HTERT RPE-1 (cell line): ENCODE results near the gene BCAS2.
"Not testable (repeated sequence)": the region's sequence is repeated elsewhere in the genome, so short reads cannot be mapped to it uniquely, and the experiment has no call there.

Experiments used
- in situ Hi-C: fragments of 300-500 bp; cut with MboI; formaldehyde crosslinking; loops from 4 replicates; pipeline ENCODE4 v1.14.3; 2020; ENCODE audit warnings: low sequenced_read_pairs

The BCAS2 gene

DNA sequence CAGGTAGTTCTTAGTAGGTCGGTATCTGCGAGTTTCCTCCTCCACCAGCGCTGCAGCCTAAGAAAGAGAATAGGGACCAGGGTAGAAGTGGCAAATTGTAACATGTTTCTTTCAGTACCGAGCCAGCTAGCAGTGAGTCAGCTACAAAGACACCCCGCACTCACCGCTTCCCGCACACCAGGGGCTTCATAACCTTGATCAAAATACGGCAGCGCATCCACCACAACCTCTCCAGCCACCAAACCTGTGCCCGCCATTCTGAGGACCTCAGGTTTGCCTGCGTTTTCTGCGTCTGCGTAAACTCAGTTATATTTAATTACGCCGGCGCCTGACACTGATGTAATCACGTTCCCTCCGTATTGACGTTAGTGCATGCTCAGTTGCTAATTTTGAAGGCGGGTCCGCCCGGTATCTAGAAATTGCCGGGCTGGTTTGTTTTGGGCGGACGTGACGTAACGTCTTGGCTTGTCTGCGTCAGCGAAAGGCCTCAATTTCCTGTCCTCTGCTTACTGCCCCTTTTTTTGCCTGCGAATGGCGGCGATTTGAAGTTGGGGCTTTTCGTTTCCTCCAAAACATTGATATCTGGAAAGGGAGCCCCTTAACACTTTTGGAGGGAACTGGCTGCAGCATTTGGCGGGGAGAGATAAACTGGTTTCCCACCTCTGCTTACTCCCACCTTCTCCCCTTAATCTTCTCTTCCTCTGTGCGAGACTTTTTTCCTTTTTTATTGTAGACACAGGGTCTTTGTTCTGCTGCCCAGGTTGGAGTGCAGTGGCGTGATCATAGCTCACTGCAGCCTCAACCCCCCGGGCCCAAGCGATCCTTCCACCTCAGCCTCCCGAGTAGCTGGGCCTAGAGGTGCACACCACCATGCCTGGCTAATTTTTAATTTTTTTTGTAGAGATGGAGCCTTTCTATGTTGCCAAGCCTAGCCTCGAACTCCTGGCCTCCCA lies at the start of gene BCAS2:
Gene BCAS2 (minus strand): TSS at position 281 of the 953 bp plus-strand sequence. CDS start 24 bp downstream, at position 257.
- in situ Hi-C loops: no loop called here

DNA sequence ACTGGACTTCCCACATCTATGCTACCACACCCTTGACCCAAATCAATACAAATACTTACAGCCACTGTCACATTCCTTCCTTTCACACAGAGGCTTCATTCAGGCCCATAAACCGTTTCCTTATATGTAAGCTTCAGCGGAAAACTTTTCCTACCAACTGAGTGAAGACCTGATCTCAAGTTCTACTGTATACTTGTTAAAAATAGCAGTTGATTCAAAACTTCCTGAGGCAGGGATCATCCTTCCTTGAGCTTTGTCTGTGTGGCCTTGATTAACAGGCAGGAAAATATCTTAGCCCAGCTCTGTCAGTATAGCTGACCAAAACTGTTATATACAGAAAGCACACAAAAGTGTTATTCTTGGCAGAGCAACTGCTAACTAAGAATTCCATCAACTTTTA lies 45.7 kb upstream of the BCAS2 start:
- in situ Hi-C loops: no loop called here

DNA sequence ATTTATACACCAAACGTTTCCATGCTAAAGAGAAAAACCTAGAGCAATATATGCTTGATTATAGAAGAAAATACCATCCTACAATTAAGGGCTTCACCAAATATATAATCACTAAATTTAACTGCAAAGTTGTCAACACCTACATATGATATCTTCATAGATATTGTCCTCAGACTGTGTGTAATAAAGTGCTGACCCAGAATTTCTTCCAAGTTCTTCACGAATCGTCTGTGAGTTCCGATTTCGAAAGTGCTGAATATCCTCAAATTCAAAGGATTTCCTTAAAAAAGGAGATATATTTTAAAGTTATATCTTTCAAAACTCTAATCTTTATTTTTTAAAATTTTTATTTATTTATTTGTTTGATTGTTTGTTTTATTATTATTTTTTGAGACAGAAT lies 41.9 kb upstream of the BCAS2 start:
- in situ Hi-C loops: no loop called here

DNA sequence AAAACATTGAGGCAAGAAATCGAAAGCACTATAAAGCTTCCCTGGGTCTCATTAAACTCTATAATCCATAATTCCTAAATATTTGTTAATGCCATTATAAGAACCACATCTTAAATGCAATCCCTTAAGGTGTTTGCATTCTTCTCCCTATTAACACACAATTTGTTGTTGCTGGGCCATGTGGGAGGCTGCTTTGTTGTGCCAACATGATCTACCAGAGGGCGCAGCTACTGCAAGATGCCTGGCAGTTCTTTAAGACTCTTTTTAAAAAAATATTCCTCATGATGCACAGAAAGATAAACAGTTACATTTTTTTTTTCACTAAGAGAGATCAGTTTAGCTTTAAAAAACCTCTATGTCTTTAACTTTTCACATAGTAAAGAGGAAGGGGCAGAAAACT lies 39.0 kb upstream of the BCAS2 start:
- in situ Hi-C loops: no loop called here

DNA sequence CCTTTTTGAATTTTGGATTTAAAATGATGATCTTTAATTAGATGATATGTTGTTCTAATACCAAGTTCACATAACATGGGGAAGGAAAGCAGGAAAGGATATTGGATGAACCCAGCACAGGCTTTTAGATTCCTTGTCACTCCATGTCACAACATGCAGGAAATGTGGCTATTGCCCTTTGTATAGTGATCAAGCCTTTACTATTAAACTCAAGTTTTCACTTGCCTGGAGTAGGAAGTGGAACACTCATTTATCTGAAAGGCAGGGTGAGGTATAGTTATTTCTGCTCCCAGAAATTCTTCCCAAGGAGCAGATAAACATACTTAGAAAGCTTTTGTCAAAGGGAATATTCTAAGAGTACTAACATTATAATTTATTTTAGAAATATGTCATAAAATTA lies 37.2 kb upstream of the BCAS2 start:
- in situ Hi-C loops: no loop called here

DNA sequence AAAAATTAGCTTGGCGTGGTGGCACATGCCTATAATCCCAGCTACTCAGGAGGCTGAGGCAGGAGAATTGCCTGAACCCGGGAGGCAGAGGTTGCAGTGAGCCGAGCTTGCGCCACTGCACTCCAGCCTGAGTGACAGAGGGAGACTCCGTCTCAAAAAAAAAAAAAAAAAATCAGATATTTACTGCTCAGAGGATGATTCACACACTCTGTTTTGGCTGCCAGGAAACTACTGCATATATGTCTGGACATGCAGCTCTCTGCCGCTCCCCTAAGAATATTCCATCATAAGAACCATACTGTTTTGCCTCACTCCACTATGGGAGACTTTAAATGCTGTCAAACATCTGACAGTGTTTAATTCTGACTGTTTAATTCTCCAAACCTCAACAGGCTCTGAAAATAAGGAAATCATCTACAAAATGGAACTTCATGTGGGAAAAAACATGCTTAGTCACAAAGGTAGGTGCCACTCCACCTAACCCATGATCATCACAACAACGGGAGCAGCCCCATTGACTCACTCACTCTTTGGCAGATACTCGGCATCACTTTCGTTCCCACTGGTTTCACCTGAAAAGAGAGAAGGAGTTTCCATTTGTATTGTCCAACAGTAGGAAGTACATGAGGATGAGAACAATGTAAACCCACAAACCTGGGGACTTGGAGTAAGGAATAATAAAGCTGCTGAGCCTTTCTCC lies 29.3 kb upstream of the BCAS2 start:
- in situ Hi-C loops: no loop called here

DNA sequence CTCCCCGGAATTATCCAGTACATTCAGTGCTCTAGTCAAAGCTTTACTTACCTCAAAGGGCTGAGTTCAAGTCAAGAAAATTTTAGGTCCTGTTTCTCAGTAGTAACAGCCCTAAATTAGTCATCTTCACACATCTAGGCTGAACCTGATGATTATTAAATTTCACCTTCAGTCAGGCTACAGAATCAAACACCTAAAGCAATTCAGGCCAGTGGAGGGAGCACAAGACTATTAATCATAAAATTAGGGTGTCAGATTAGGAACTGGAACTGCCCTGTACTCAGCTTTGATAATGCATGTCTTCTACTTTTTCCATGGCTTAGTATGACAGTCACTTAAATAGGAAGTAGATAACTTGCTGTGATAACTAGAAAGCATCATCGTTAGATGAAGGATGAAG lies 28.4 kb upstream of the BCAS2 start:
- in situ Hi-C loops: no loop called here

DNA sequence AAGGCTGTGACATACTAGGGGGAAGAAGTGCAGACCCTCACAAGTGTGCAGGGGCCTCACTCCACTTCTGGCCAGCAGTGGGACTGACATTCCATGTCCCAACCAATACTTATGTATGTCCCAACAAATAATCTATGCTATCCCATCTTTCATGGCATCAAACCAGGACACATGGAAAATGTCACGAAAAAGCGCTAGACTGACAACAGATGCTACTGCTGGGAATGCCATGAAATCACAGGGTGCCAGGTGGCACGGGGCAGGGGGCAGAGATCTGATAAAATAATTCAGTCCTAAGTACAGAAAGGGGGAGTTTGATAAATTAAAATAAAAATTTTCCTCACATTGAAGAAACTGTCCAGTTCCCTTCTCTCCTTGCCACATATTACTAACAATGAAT lies 27.6 kb upstream of the BCAS2 start:
- in situ Hi-C loops: no loop called here

DNA sequence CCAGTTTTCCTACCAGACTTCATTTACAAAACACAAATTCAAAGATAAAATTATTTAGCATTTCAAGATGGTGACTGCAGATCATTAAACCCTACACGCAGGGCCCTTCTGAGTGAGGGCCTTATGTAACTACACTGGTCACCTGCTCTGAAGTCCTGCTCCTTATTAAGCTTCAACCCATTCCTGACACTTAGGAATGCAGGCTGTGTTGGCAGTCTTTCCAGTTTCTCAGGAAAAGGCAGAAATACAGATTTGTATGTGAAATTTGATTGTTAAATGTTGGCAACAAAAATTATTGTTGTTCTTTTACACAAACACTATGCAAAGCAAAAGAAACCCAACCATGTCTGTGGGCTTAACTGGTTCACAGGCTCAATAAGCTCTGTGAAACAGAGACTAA lies 25.8 kb upstream of the BCAS2 start:
- in situ Hi-C loops: no loop called here

DNA sequence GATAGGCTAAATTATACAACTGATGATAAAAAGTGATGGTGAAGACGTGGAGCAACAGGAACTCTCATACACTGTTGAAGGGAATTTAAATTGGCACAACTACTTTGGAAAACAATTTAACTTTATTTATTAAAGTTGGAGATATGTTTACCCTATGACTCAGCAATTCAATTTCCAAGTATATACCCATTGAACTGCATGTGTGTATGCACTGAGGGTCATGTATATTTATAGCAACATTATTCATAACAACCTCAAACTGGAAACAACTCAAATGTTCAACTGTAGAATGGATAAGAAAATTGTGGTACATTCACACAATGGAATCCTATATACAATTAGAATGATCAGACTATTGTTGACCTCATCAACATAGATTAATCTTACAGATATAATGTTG lies 16.5 kb upstream of the BCAS2 start:
- in situ Hi-C loops: no loop called here

DNA sequence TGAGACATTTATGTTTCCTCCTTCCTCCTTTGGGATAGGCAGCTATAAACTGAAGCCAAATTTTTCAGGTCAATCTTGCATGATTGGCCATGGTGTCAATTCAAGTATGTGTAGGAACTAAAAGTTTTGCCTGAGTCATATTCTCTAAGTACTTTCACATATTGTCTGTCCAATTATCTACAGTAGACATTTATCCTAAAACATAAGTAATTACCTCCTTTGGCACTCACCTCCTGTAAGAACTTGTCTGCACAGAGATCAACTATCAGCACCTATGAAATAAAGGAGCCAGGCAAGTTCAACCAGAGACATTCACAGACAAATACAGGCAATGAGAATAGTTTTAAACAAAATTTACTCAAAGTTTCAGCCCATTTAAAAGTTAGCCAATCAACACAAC lies 14.2 kb upstream of the BCAS2 start:
- in situ Hi-C loops: no loop called here

DNA sequence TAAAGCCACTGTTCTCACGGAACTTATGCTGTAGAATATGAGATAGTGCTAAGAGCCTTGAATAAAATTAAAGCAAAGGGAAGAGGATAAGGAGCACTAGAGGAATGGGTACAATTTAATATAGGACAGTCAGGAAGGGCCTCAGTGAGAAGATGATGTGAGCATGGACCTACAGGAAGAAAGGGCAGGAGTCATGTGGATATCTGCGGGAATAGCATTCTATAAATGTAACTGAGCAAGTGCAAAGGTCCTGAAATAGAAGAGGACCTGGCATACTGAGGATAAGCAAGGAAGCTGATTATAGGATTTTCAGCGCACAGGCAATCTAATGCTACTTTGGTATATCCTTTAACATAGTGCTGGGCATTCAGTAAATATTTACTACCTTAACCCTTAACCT lies 12.6 kb upstream of the BCAS2 start:
- in situ Hi-C loops: no loop called here

DNA sequence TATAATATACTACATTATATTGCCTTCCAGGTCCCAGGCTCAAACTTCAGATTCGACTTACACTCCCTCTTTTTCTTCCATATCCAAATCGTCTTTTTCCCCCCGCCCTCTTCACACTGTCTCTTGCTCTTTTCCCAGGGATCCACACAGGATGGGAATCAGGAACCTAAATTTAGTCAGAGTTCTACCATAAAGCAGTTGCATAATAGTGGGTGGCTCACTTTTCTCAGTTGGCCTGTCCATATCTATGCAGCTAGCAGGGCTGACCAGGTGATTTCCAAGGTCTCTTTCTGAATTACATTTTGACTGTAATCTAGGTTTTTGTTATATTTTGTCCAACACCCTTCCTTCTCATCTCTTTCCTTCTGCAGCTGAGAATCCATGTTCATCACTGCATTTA lies 7.7 kb upstream of the BCAS2 start:
- in situ Hi-C loops: no loop called here

DNA sequence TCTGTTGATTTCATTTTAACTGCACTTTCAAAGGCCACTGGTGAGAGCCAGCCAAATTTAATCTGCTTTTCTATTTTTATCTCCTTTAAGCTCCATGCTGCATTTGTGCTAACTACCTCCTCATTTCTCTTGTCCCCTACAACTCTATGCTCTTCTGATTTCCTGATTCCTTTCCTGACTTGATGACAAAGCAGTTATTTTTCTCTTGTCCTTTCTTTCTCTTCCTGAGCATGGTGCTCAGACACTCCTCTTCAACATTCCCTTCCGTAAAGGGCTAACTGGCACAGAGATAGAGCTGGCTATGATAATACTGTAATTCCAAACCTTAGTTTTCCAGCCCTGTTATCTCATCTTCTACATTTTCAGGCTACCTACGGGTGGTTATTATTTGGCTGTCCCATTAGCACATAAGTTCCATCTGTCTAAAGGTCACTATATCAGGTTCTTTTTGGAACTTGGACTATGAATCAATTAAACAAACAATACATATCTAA lies 6.8 kb upstream of the BCAS2 start:
- in situ Hi-C loops: no loop called here

DNA sequence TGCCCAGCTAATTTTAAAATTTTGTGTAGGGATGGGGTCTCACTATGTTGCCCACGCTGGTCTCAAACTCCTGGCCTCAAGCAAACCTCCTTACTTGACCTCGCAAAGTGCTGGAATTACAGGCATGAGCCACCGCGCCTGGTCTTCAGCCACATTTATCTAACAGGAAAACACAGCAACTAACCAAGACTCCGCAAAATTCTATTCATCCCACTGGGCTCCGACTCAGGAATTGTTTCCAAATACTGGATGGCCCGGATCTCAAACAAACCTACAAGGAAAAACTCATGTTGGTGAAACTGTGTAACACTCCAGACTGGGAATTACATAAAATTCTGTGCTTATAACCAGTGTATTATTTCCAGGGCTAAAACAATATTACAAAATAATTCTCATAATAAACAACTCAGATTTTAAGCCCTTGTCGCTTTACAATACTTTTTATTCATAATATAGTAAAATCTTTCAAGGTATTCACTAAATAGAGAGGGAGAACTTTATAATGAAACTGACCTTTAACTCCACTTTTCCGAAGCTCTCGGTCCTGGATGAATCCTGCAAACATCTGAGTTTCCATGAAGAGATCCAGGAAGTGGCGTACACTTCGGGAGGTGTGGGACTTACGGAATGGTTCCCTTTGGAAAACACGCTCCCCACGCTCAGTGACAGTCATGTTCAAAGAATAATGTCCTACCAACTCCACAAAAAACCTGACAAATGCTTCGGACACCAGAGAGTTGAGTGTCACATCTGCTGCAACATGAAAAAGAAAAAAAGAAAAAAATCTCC lies 6.0 kb upstream of the BCAS2 start:
- in situ Hi-C loops: no loop called here

DNA sequence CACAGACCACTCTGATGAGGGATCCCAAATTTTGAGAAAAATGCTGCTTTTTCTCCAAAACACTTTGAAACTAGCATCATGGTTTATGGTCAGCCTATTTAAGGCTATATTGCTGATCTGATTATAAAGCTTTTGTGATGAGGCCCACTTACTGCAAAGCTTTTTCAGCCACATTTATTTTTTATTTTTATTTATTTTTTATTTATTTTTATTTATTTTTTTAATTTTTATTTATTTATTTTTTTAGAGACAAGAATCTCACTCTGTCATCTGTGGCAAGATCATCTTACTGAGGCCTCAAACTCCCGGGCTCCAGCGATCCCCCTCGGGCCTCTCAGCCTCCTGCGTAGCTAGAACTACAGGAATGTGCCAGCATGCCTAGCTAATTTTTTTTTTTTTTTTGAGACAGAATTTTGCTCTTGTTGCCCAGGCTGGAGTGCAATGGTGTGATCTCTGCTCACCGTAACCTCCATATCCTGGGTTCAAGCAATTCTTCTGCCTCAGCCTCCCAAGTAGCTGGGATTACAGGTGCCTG lies 5.2 kb upstream of the BCAS2 start:
- in situ Hi-C loops: no loop called here

DNA sequence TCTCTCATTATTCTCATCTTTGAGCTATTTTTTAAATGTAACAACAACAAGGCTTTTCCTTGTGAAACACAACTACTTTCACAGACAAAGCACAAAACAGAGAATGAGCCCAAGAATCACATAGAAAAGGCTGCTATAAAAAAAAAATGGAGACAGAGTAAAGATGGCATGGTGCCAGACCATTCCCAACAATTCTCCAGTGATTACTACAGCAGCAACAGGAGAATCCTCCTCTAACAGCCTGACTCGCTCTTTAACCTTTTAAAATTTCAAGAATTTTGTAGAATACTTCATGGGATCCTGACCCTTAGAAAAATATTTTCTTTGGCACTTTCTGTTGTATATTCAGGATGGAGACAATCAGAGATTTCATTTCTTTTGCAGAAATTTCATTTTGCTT lies 3.8 kb upstream of the BCAS2 start:
- in situ Hi-C loops: no loop called here

DNA sequence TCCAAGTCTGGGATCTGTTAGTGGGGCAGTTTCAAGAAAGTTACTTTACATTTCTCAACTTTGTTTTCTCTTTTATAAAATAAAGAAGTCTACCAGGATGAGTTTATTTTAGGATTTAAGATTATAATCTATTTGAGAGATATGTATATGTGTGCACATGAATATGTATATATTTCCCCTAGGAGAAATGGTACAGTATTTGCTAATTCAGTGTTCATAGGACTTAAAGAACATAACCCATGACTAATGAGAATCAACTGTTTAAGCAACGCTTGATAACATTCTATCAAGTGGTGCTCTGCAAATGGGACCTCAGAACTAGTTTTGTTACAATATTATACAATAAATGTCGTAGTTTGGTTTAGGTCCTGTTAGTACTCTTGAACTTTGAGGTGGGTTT lies 7.0 kb downstream of the BCAS2 start:
- in situ Hi-C loops: no loop called here

DNA sequence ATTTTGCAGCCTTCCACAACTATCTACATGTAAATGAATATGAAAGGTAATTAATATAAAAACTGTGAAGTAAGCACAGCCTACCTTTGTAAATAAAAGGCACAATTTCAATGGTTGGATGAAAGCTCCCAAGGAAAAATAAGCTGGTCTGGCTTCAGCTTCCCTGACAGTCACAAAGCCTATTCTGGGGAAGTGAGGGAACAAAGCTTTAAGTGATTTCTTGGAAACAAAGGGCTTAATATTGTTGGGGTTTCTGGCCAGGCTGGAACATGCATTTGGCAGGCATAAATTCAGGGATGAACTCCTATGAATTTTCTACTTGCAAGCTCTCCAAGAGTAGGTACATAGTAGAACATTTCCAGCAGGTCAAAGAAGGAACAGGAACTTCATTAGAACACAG lies 17.3 kb downstream of the BCAS2 start:
- in situ Hi-C loops: no loop called here

DNA sequence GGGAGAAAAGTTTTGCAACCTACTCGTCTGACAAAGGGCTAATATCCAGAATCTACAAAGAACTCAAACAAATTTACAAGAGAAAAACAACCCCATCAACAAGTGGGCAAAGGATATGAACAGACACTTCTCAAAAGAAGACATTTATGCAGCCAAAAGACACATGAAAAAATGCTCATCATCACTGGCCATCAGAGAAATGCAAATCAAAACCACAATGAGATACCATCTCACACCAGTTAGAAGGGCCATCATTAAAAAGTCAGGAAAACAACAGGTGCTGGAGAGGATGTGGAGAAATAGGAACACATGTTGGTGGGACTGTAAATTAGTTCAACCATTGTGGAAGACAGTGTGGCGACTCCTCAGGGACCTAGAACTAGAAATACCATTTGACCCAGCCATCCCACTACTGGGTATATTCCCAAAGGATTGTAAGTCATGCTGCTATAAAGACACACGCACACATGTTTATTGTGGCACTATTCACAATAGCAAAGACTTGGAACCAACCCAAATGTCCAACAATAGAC lies 18.4 kb downstream of the BCAS2 start:
- in situ Hi-C loops: not testable (repeated sequence)

DNA sequence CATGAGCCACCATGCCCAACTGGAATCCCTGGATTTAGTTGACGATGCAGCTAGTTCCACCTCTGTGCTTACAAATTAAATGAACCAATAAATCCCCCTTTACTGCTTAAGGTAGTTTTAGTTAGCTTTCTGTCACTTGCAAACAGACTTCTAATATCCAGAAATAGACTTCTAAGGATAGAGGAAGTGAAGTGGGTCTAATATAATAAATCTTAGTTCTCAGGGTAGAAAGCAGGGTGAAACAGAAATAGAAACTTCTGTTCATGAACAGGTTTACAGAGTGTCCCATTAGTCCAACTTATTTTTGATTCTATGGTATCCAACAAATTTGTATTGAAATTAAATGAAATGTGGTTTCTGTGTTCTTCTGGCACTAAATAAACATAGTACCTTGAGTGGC lies 20.1 kb downstream of the BCAS2 start:
- in situ Hi-C loops: no loop called here
